Endothelial cell of umbilical vein (primary cell): ENCODE results near the gene FTSJ3. TPM values are rescaled to one million over a fixed set of nuclear protein-coding genes. Genes with fewer than 3 reads are reported as not detected.

Experiments used
- BruUV-seq: library from RNA; stranded (reverse); fragments of 400-500 nt; replicated peaks from 2 replicates; lab custom pipeline; 2021; lab: Mats Ljungman, UMichigan
- CTCF ChIA-PET: fragments of 300-600, 350-600 bp; sonication (Branson Sonifier 250); formaldehyde crosslinking; loops from one replicate; lab custom pipeline; 2021; ENCODE audit warnings: antibody characterized with exemption, inconsistent platforms; lab: Charles Lee
- POLR2A ChIA-PET: fragments of 300-600, 350-600 bp; sonication (Branson Sonifier 250); formaldehyde crosslinking; loops from one replicate; lab custom pipeline; 2021; ENCODE audit warnings: antibody characterized with exemption, inconsistent platforms; lab: Charles Lee
- DNase-seq: peaks from one replicate; pipeline ENCODE4 v3.0.0-alpha.2; 2011; ENCODE audit warnings: low read depth, low spot score
- FAIRE-seq: peaks from 2 replicates; lab custom pipeline; 2011; peaks lifted over from hg19 to GRCh38; lab: Jason Lieb, UNC
- H2AFZ ChIP-seq: 2 replicates; pipeline ENCODE4 v1.6.0; 2012; ENCODE audit warnings: low read depth, low read length, control low read depth, inconsistent platforms
- H3K27ac ChIP-seq: 2 replicates; pipeline ENCODE4 v1.5.1; 2011; ENCODE audit warnings: low read depth, mild to moderate bottlenecking, control low read depth, low read length, moderate library complexity; ENCODE audit not compliant: insufficient read depth
- H3K27me3 ChIP-seq, 2 experiments: 2 replicates each; pipeline versions ENCODE4 v1.6.0 to v1.6.1; 2011; ENCODE audit warnings: low read length in 2 of 2, mixed read lengths in 1 of 2; ENCODE audit not compliant: control insufficient read depth in 2 of 2, insufficient read depth in 2 of 2
- H3K36me3 ChIP-seq, 2 experiments: 2 replicates in 1 of 2; 3 replicates in 1 of 2; pipeline ENCODE4 v1.5.1; 2011; ENCODE audit warnings: low read length in 2 of 2, mild to moderate bottlenecking in 1 of 2, moderate library complexity in 1 of 2; ENCODE audit not compliant: control insufficient read depth in 2 of 2, insufficient read depth in 2 of 2; ENCODE audit errors: extremely low read depth in 1 of 2
- H3K4me1 ChIP-seq: 3 replicates; pipeline ENCODE4 v1.5.1; 2011; ENCODE audit warnings: mild to moderate bottlenecking, low read length; ENCODE audit not compliant: control insufficient read depth, insufficient read depth; ENCODE audit errors: extremely low read depth
- H3K4me2 ChIP-seq: 2 replicates; pipeline ENCODE4 v1.6.1; 2011; ENCODE audit warnings: low read length, control low read depth, mixed read lengths; ENCODE audit not compliant: insufficient read depth
- H3K4me3 ChIP-seq, 3 experiments: fragments of 200-600 bp in 1 of 3; sonication (generic), shearing (Covaris generic) in 1 of 3; replicated peaks in 1 of 3; 2 replicates each; pipeline ENCODE4 v1.5.1; 2011 to 2016; ENCODE audit warnings: control low read depth in 3 of 3, low read length in 3 of 3, mild to moderate bottlenecking in 2 of 3, inconsistent platforms in 1 of 3, low read depth in 1 of 3, moderate library complexity in 1 of 3; ENCODE audit not compliant: insufficient read depth in 1 of 3
- H3K79me2 ChIP-seq: 2 replicates; pipeline ENCODE4 v1.6.0; 2012; ENCODE audit warnings: low read length, inconsistent platforms; ENCODE audit not compliant: control insufficient read depth, insufficient read depth
- H3K9ac ChIP-seq: replicated peaks from 2 replicates; pipeline ENCODE3; 2011; ENCODE audit warnings: low read length, control low read depth; ENCODE audit not compliant: insufficient read depth; ENCODE audit errors: extremely low read depth
- H3K9me1 ChIP-seq: replicated peaks from 3 replicates; pipeline ENCODE4 v1.6.0; 2011; ENCODE audit warnings: mild to moderate bottlenecking, low read length; ENCODE audit not compliant: control insufficient read depth, insufficient read depth; ENCODE audit errors: extremely low read depth
- H3K9me3 ChIP-seq: replicated peaks from 2 replicates; pipeline ENCODE4 v1.5.1; 2012; ENCODE audit warnings: low read length, inconsistent platforms; ENCODE audit not compliant: control insufficient read depth, insufficient read depth
- H4K20me1 ChIP-seq: replicated peaks from 2 replicates; pipeline ENCODE3; 2011; ENCODE audit warnings: mild to moderate bottlenecking, low read length; ENCODE audit not compliant: control insufficient read depth, insufficient read depth; ENCODE audit errors: extremely low read depth
- EZH2 ChIP-seq: IDR thresholded peaks from 2 replicates; pipeline ENCODE4 v1.6.1; 2012; ENCODE audit warnings: borderline replicate concordance, low read depth, mild to moderate bottlenecking, moderate library complexity, low read length, inconsistent platforms; ENCODE audit not compliant: severe bottlenecking
- FOS ChIP-seq: IDR thresholded peaks from 2 replicates; pipeline ENCODE4 v1.6.1; 2011; ENCODE audit warnings: mild to moderate bottlenecking, low read length, moderate library complexity, borderline replicate concordance; ENCODE audit not compliant: insufficient read depth
- GATA2 ChIP-seq: IDR thresholded peaks from 2 replicates; pipeline ENCODE4 v1.7.0; 2011; ENCODE audit warnings: low read depth, mild to moderate bottlenecking, moderate library complexity, mixed read lengths, low read length; ENCODE audit not compliant: insufficient read length, insufficient read depth
- JUN ChIP-seq: IDR thresholded peaks from 2 replicates; pipeline ENCODE4 v1.6.1; 2011; ENCODE audit warnings: borderline replicate concordance, low read depth; ENCODE audit not compliant: insufficient read length, insufficient read depth
- MAX ChIP-seq: IDR thresholded peaks from 2 replicates; pipeline ENCODE4 v1.6.1; 2011; ENCODE audit not compliant: insufficient read depth, insufficient read length
- MYC ChIP-seq: IDR thresholded peaks from one replicate; pipeline ENCODE4 v1.6.1; 2011; ENCODE audit warnings: mild to moderate bottlenecking, low read depth, low read length
- POLR2A ChIP-seq: IDR thresholded peaks from 2 replicates; pipeline ENCODE4 v1.6.1; 2012; ENCODE audit warnings: low read depth, mild to moderate bottlenecking, control low read depth, low read length
- POLR2AphosphoS5 ChIP-seq: IDR thresholded peaks from 2 replicates; pipeline ENCODE4 v1.6.1; 2012; ENCODE audit warnings: low read depth, mild to moderate bottlenecking, control low read depth, low read length, moderate library complexity; ENCODE audit not compliant: insufficient read depth
- dilution Hi-C: fragments of 300-500 bp; cut with MboI; formaldehyde crosslinking; loops from one replicate; pipeline ENCODE4 v1.15.0; 2019; ENCODE audit warnings: low sequenced_read_pairs; ENCODE audit not compliant: extremely low pct_ligation_motif_present
- intact Hi-C: fragments of 100-400 bp; cut with micrococcal nuclease; formaldehyde crosslinking; loops from one replicate; pipeline ENCODE4 v1.10.0; 2022
- polyA plus RNA-seq, 4 experiments: library from polyadenylated mRNA; depleted of rRNA in 3 of 4; stranded (reverse) in 3 of 4; unstranded in 1 of 4; fragments of >200 nt; gene quantifications; 2 replicates each; pipeline versions ENCODE4 v1.2.1 to v1.2.3, GENCODE V29; 2011 to 2012; ENCODE audit warnings: missing spikeins in 1 of 4
- total RNA-seq: library from RNA; stranded (reverse); gene quantifications from 2 replicates; pipeline ENCODE4 v1.2.3, GENCODE V29; 2021
- TF ChIP-seq, protein P1 (sequence below), 2 donors: IDR thresholded peaks; 1 replicate in 1 of 2; 2 replicates in 1 of 2; pipeline ENCODE4 v1.5.1; 2011; ENCODE audit warnings: low read length in 2 of 2, mild to moderate bottlenecking in 2 of 2, moderate library complexity in 2 of 2, control low read depth in 1 of 2, inconsistent platforms in 1 of 2, low read depth in 1 of 2; ENCODE audit not compliant: insufficient read depth in 1 of 2; ENCODE audit errors: extremely low read depth in 1 of 2

Gene FTSJ3
- total and polyA plus RNA-seq, 2 donors (not counting 3 experiments of a cell fraction or from before 2014, with no cell fraction given), result 42.1 to 60.2 TPM

- H3K27ac ChIP-seq, result no peak overlapping the region
- H3K36me3 ChIP-seq, result peaks cover 6 to 12% of the 10 kb centered on the region in 2 experiments
- ChIA-PET CTCF (no interaction called here), POLR2A (no interaction called here)
- intact Hi-C loops, result loop anchor here (1.0 kb wide), 1 partner anchor 262 kb away; the partner anchor contains the start of gene KCNH6
- TF ChIP-seq, protein P1, sequence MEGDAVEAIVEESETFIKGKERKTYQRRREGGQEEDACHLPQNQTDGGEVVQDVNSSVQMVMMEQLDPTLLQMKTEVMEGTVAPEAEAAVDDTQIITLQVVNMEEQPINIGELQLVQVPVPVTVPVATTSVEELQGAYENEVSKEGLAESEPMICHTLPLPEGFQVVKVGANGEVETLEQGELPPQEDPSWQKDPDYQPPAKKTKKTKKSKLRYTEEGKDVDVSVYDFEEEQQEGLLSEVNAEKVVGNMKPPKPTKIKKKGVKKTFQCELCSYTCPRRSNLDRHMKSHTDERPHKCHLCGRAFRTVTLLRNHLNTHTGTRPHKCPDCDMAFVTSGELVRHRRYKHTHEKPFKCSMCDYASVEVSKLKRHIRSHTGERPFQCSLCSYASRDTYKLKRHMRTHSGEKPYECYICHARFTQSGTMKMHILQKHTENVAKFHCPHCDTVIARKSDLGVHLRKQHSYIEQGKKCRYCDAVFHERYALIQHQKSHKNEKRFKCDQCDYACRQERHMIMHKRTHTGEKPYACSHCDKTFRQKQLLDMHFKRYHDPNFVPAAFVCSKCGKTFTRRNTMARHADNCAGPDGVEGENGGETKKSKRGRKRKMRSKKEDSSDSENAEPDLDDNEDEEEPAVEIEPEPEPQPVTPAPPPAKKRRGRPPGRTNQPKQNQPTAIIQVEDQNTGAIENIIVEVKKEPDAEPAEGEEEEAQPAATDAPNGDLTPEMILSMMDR (IDR thresholded peaks at IDR 0.05; ENCODE audit: extremely low read depth in 1 of 2, insufficient read depth in 1 of 2, low read depth in 1 of 2, low read length in 2 of 2), result no peak
- peak; percentile 37 for TF ChIP-seq FOS
- peaks cover 6% of the 10 kb centered on the region for H3K4me1 ChIP-seq
- FAIRE-seq, result peak; percentile 73
- peaks cover 10% of the 10 kb centered on the region for H4K20me1 ChIP-seq
- no peak overlapping the region for H3K4me3 ChIP-seq
- H2AFZ ChIP-seq, result no peak overlapping the region
- BruUV-seq, result no TSS peak
- no peaks in the 10 kb centered on the region for H3K9me1 ChIP-seq
- H3K9me3 ChIP-seq, result no peaks in the 10 kb centered on the region
- no peaks in the 10 kb centered on the region for H3K27me3 ChIP-seq
- dilution Hi-C loops, result no loop called here
- H3K4me2 ChIP-seq, result no peak overlapping the region
- no peak overlapping the region for H3K9ac ChIP-seq
- DNase-seq, result peak; percentile 39
- peaks cover 75% of the 10 kb centered on the region for H3K79me2 ChIP-seq
Measured at GRCh38 chr17:63785556-63785955, 41.9 kb downstream of the FTSJ3 start.

DNA sequence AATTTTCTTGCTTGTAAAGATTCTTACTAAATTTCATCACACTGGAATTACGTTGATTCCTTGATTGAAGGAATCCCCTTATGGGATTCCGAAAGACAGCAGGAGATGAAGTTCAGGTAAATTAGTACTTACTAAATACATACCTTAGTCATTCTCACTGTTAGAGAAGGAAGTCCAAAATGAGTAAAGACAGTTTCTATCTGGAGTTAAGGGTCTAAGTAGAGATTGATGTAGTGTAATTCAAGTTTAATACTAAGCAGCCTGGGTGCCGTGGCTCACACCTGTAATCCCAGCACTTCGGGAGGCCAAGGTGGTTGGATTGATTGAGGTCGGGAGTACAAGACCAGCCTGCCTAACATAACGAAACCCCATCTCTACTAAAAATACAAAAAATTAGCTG lies 43.9 kb downstream of the FTSJ3 start:
- DNase-seq (no peak), FAIRE-seq (no peak)
- Histone ChIP-seq H3K4me1 (peaks cover 10% of the 10 kb centered on the region), H3K9ac (no peak overlapping the region), H3K79me2 (peaks cover 80% of the 10 kb centered on the region), H3K27me3 (no peaks in the 10 kb centered on the region), H3K4me2 (no peak overlapping the region), H3K27ac (no peak overlapping the region), H2AFZ (no peak overlapping the region), H4K20me1 (peaks cover 13% of the 10 kb centered on the region), H3K9me3 (no peaks in the 10 kb centered on the region), H3K36me3 (peaks cover 3 to 13% of the 10 kb centered on the region in 2 experiments), H3K9me1 (no peaks in the 10 kb centered on the region), H3K4me3 (no peak overlapping the region)
- ChIA-PET POLR2A (no interaction called here), CTCF (interaction anchor here (1.0 to 1.4 kb wide), 3 partner anchors 9 to 52 kb away, joined by 3 to 7 read pairs (median 4); partner anchors contain the start of gene DDX42)
- intact Hi-C loops (no loop called here), dilution Hi-C loops (no loop called here)
- TF ChIP-seq EZH2 (no peak), POLR2A (no peak), POLR2AphosphoS5 (no peak), GATA2 (no peak), MYC (no peak), MAX (no peak), JUN (no peak), FOS (no peak)
- TF ChIP-seq, protein P1 (IDR thresholded peaks at IDR 0.05; ENCODE audit: extremely low read depth in 1 of 2, insufficient read depth in 1 of 2, low read depth in 1 of 2, low read length in 2 of 2), result no peak
- no TSS peak for BruUV-seq
